Tibial nerve (tissue), 4 donors: ENCODE results near the gene TMEFF2. TPM values are rescaled to one million over a fixed set of nuclear protein-coding genes. Genes with fewer than 3 reads are reported as not detected.

Experiments
- DNase-seq, 2 donors: peaks; one replicate each; pipeline ENCODE4 v3.0.0-alpha.2; 2019; ENCODE audit warnings: low spot score in 2 of 2
- H3K27ac ChIP-seq, 4 donors: fragments of 200-600 bp; sonication (generic) in 3 of 4; one replicate each; pipeline ENCODE4 v1.5.1; 2017 to 2019; ENCODE audit warnings: mild to moderate bottlenecking in 1 of 4
- H3K27me3 ChIP-seq, 2 donors: fragments of 200-600 bp; sonication (generic) in 1 of 2; one replicate each; pipeline versions ENCODE4 v1.5.1 to v1.6.0; 2017 to 2019
- H3K36me3 ChIP-seq, 3 donors: fragments of 200-600 bp; sonication (generic); one replicate each; pipeline ENCODE4 v1.5.1; 2018 to 2019
- H3K4me1 ChIP-seq, 4 donors: fragments of 200-600 bp; sonication (generic) in 3 of 4; one replicate each; pipeline ENCODE4 v1.5.1; 2017 to 2019
- H3K4me3 ChIP-seq, 4 donors: fragments of 200-600 bp; sonication (generic) in 3 of 4; one replicate each; pipeline ENCODE4 v1.5.1; 2017 to 2019; ENCODE audit warnings: mild to moderate bottlenecking in 1 of 4, moderate library complexity in 1 of 4
- H3K9me3 ChIP-seq, 4 donors: fragments of 200-600 bp; sonication (generic) in 3 of 4; one replicate each; pipeline ENCODE4 v1.5.1; 2017 to 2019
- EP300 ChIP-seq, 2 donors: sonication (generic); formaldehyde crosslinking; IDR thresholded peaks; one replicate each; pipeline ENCODE4 v1.6.1; 2017; ENCODE audit warnings: antibody characterized with exemption in 2 of 2, mild to moderate bottlenecking in 1 of 2
- POLR2A ChIP-seq, 2 donors: fragments of 450-650 bp; IDR thresholded peaks; one replicate each; pipeline ENCODE4 v1.6.1; 2017; ENCODE audit warnings: antibody characterized with exemption in 2 of 2, mild to moderate bottlenecking in 2 of 2, moderate library complexity in 2 of 2
- WGBS, 2 donors: methylation state at CpG; one replicate each; pipeline ENCODE4 v1.1.5; 2018; 5-methylcytosine and 5-hydroxymethylcytosine counted together
- total RNA-seq, 4 donors: library from RNA; depleted of rRNA; stranded (reverse); fragments of >200 nt; gene quantifications; one replicate each; pipeline ENCODE4 v1.1.0, GENCODE V29; 2016
- TF ChIP-seq, protein P1 (sequence below), 5 experiments: fragments of 200-600 bp in 3 of 5; fragments of 450-650 bp in 2 of 5; sonication (generic) in 3 of 5; IDR thresholded peaks; one replicate each; pipeline ENCODE4 v1.5.1; 2016 to 2019; ENCODE audit warnings: antibody characterized with exemption in 5 of 5, mild to moderate bottlenecking in 3 of 5, moderate library complexity in 2 of 5

The TMEFF2 gene
- total RNA-seq, 4 donors from 2014 or later: not detected

- no peaks in the 10 kb centered on the region for H3K36me3 ChIP-seq
- H3K27me3 ChIP-seq: no peaks in the 10 kb centered on the region
- whole genome bisulfite sequencing, 2 donors: 80 to 86% methylated on average over 1 of the region's 1 CpG
- H3K9me3 ChIP-seq: no peaks in the 10 kb centered on the region
- DNase-seq: no peak
- H3K4me1 ChIP-seq: no peaks in the 10 kb centered on the region
- H3K4me3 ChIP-seq: no peak overlapping the region
- no peak overlapping the region for H3K27ac ChIP-seq
- no peak for TF ChIP-seq EP300 (IDR thresholded peaks at IDR 0.05)
- TF ChIP-seq, protein P1, sequence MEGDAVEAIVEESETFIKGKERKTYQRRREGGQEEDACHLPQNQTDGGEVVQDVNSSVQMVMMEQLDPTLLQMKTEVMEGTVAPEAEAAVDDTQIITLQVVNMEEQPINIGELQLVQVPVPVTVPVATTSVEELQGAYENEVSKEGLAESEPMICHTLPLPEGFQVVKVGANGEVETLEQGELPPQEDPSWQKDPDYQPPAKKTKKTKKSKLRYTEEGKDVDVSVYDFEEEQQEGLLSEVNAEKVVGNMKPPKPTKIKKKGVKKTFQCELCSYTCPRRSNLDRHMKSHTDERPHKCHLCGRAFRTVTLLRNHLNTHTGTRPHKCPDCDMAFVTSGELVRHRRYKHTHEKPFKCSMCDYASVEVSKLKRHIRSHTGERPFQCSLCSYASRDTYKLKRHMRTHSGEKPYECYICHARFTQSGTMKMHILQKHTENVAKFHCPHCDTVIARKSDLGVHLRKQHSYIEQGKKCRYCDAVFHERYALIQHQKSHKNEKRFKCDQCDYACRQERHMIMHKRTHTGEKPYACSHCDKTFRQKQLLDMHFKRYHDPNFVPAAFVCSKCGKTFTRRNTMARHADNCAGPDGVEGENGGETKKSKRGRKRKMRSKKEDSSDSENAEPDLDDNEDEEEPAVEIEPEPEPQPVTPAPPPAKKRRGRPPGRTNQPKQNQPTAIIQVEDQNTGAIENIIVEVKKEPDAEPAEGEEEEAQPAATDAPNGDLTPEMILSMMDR (IDR thresholded peaks at IDR 0.05): no peak
- no peak for TF ChIP-seq POLR2A (IDR thresholded peaks at IDR 0.05)
Measured at GRCh38 chr2:191913796-191914195, 280.9 kb downstream of the TMEFF2 start.

DNA sequence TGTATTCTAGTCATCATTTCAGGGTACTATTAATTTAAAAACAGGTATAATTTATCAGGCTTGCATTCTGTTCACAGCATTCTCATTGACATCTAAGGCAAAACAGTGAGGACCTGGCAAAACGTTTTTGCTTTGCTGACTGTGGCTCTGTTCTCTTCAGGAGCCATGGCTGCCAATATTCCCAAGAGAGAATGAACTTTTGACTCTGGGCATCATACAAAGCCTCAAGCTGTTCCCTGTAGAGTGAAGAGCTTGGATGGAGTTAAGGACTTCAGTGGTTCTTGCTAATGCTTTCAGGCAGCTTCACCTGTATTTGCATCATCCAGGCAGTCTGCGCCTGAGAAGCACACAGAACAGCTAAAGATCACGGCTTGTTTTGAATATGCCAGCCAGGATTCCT is 282.0 kb downstream of the TMEFF2 start:
- WGBS, 2 donors: 56 to 72% methylated on average over 3 of the region's 3 CpGs
- Histone ChIP-seq H3K4me1 (no peaks in the 10 kb centered on the region), H3K36me3 (no peaks in the 10 kb centered on the region), H3K27me3 (no peaks in the 10 kb centered on the region), H3K9me3 (no peaks in the 10 kb centered on the region), H3K4me3 (no peak overlapping the region), H3K27ac (no peak overlapping the region)
- no peak for DNase-seq
- TF ChIP-seq EP300 (IDR thresholded peaks at IDR 0.05): no peak

GRCh38 chr2:191910518-191910917 is 284.2 kb downstream of the TMEFF2 start:
- WGBS, 2 donors: 44 to 51% methylated on average over 2 of the region's 2 CpGs
- no peaks in the 10 kb centered on the region for H3K36me3 ChIP-seq
- no peak for DNase-seq
- no peaks in the 10 kb centered on the region for H3K9me3 ChIP-seq
- H3K27me3 ChIP-seq: no peaks in the 10 kb centered on the region
- no peak overlapping the region for H3K27ac ChIP-seq
- no peak overlapping the region for H3K4me3 ChIP-seq
- TF ChIP-seq EP300 (IDR thresholded peaks at IDR 0.05) (no peak), POLR2A (IDR thresholded peaks at IDR 0.05) (no peak)
- TF ChIP-seq, protein P1 (IDR thresholded peaks at IDR 0.05): no peak
- H3K4me1 ChIP-seq: no peaks in the 10 kb centered on the region

- no peaks in the 10 kb centered on the region for H3K36me3 ChIP-seq
- H3K9me3 ChIP-seq: no peaks in the 10 kb centered on the region
- TF ChIP-seq, protein P1 (IDR thresholded peaks at IDR 0.05): no peak
- no peak for TF ChIP-seq EP300 (IDR thresholded peaks at IDR 0.05)
- no peak for TF ChIP-seq POLR2A (IDR thresholded peaks at IDR 0.05)
- H3K27ac ChIP-seq: no peak overlapping the region
- no peaks in the 10 kb centered on the region for H3K4me1 ChIP-seq
- DNase-seq: no peak
- H3K4me3 ChIP-seq: no peak overlapping the region
- H3K27me3 ChIP-seq: no peaks in the 10 kb centered on the region
Measured at GRCh38 chr2:191908874-191909273, 285.9 kb downstream of the TMEFF2 start.

DNA sequence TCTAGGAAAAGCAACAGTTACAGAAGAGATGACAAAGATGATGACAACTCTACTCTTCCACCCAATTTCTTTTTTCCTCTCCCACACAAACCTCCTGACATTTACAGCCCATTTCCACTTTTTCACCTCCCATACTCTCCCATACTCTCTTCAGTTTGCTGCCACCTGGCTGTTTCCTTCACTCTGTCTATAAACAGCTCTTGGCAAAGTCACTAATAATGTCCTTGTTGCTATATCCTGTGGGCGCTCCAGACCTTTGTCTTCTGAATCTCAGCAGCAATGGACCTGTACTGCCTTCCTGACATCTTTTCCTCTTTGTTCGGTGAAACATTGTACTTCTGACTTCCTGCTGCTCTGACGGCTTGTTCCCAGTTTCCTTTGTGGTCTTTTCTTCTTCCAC is 287.2 kb downstream of the TMEFF2 start:
- Histone ChIP-seq H3K4me3 (no peak overlapping the region), H3K27ac (no peak overlapping the region), H3K27me3 (no peaks in the 10 kb centered on the region), H3K9me3 (no peaks in the 10 kb centered on the region), H3K4me1 (no peaks in the 10 kb centered on the region), H3K36me3 (no peaks in the 10 kb centered on the region)
- no peak for DNase-seq
- WGBS, 2 donors: 75 to 76% methylated on average over 3 of the region's 3 CpGs
- TF ChIP-seq, protein P1 (IDR thresholded peaks at IDR 0.05): no peak
- TF ChIP-seq EP300 (IDR thresholded peaks at IDR 0.05): no peak
- no peak for TF ChIP-seq POLR2A (IDR thresholded peaks at IDR 0.05)

DNA sequence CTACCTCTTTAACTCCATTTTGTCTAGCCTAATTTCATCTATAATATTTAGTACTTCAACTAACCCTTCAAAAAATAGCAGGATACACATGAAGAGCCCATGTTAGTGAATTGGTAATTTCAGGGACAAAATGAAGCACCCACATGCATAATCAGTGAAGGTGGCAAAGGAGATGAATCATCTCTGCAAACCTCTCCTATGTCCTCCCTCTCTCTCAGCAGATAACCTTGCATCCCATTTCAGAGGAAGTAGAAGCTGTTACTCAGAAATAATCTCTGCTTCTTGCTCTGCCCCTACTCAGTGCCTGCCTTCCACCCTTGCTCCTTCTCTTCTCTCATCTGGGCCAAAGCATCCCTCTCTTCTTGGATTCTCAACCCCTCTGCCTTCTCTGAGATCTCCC is 287.6 kb downstream of the TMEFF2 start:
- no peaks in the 10 kb centered on the region for H3K9me3 ChIP-seq
- TF ChIP-seq, protein P1 (IDR thresholded peaks at IDR 0.05): no peak
- TF ChIP-seq EP300 (IDR thresholded peaks at IDR 0.05): no peak
- no peak for TF ChIP-seq POLR2A (IDR thresholded peaks at IDR 0.05)
- no peak overlapping the region for H3K27ac ChIP-seq
- no peak overlapping the region for H3K4me3 ChIP-seq
- H3K4me1 ChIP-seq: no peaks in the 10 kb centered on the region
- no peak for DNase-seq
- H3K27me3 ChIP-seq: no peaks in the 10 kb centered on the region
- H3K36me3 ChIP-seq: no peaks in the 10 kb centered on the region
